Subcutaneous adipose tissue (tissue), 4 donors: ENCODE data around the gene ZBTB3. TPM values are rescaled to one million over a fixed set of nuclear protein-coding genes. Genes with fewer than 3 reads are reported as not detected.

Experiments used
- total RNA-seq, 4 donors: library from RNA; depleted of rRNA; stranded (reverse); fragments of >200 nt; gene quantifications; one replicate each; pipeline ENCODE4 v1.1.0, GENCODE V29; 2016
- TF ChIP-seq, protein P1 (sequence below): fragments of 450-650 bp; IDR thresholded peaks from one replicate; pipeline ENCODE4 v1.5.1; 2016; ENCODE audit warnings: low read depth, mild to moderate bottlenecking, control low read depth, antibody characterized with exemption, moderate library complexity

ZBTB3 gene
- total RNA-seq, 4 donors from 2014 or later, result 3.9 to 7.7 (median 6.9) TPM

GRCh38 chr11:62719302-62719978, 34.5 kb downstream of the ZBTB3 start:
- TF ChIP-seq, protein P1, sequence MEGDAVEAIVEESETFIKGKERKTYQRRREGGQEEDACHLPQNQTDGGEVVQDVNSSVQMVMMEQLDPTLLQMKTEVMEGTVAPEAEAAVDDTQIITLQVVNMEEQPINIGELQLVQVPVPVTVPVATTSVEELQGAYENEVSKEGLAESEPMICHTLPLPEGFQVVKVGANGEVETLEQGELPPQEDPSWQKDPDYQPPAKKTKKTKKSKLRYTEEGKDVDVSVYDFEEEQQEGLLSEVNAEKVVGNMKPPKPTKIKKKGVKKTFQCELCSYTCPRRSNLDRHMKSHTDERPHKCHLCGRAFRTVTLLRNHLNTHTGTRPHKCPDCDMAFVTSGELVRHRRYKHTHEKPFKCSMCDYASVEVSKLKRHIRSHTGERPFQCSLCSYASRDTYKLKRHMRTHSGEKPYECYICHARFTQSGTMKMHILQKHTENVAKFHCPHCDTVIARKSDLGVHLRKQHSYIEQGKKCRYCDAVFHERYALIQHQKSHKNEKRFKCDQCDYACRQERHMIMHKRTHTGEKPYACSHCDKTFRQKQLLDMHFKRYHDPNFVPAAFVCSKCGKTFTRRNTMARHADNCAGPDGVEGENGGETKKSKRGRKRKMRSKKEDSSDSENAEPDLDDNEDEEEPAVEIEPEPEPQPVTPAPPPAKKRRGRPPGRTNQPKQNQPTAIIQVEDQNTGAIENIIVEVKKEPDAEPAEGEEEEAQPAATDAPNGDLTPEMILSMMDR, result no peak

DNA sequence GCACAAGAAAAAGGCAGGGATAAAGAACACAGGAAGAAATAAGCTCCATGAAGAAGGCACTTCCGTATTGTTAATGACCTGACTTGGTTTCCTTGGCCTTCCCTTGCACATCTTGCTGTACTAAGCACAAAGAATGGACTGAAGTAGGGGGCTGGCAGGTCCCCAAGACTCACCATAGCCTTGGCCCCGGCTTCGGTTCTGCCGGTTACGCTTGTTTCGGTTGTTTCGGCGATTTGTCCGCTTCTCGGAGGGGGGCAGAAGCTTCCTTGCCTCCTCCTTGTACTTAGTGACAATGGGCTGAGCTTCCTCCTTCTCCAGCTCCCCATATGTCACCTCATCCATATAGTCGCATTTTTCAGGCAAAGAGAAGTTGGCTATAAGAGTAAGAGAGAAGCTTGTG, 37.1 kb downstream of the ZBTB3 start:
- TF ChIP-seq, protein P1, result no peak

GRCh38 chr11:62716206-62716605, 37.8 kb downstream of the ZBTB3 start:
- TF ChIP-seq, protein P1, result no peak

- TF ChIP-seq, protein P1, result no peak
Observed at GRCh38 chr11:62715150-62716130, 38.5 kb downstream of the ZBTB3 start.

GRCh38 chr11:62713343-62713742, 40.6 kb downstream of the ZBTB3 start:
- TF ChIP-seq, protein P1, result no peak

GRCh38 chr11:62712861-62713260, 41.1 kb downstream of the ZBTB3 start:
- TF ChIP-seq, protein P1, result no peak

DNA sequence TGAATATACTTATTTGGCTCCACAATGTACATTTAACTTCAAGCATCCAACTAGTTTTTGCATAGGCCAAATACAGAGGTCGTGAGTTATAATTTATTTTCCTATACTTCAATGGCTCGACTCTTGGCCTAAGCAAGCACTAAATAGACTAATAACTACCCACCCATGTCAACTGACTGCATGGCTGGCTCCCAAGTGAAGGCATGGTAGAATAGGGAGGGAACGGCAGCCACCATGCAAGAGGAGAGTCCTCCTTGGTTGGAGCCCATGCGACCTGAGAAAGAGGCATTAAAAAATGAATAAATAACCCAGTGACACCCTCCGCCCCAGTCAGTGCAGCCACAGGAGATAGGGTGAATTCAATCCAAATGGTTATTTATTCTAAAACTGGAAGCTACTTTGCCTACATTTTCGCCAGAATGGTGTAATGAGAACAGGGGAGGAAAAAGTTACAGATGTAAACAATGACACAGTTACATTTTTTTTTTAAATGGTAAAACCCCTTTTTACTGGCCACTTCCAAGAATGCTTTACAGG, 41.6 kb downstream of the ZBTB3 start:
- TF ChIP-seq, protein P1, result no peak
